Measurements from ENCODE around the gene EPM2AIP1.
A peak's percentile ranks its signal among the peaks of the same experiment; 100 is the strongest.
"Not testable (repeated sequence)": the region's sequence is repeated elsewhere in the genome, so short reads cannot be mapped to it uniquely, and the experiment has no call there.

Gene EPM2AIP1

DNA sequence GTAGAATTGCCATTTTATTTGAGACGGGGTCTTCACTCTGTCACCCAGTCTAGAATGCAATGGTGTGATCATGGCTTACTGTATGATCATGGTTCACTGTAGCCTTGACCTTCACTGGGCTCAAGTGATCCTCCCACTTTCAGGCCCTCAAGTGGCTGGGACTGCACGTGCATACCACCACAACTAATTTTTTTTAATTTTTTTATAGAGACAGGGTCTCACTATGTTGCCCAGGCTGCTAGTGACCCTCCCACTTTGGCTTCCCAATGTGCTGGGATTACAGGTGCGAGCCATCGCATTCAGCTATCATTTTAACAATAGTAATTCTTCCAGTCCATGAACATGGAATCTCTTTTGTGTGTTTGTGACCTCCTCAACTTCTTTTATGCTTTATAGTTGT lies 11.9 kb downstream of the EPM2AIP1 start:
- H3K36me3 Mint-ChIP-seq: peaks cover 42% of the 10 kb centered on the region
- H3K27me3 Mint-ChIP-seq: no peaks in the 10 kb centered on the region
- DNase-seq (ENCODE audit: low spot score in 2 of 2) (no peak), ATAC-seq (ENCODE audit: low read depth) (no peak)
- H3K4me1 Mint-ChIP-seq: peaks cover 2% of the 10 kb centered on the region
- no peak overlapping the region for H3K4me3 Mint-ChIP-seq
- H3K9me3 Mint-ChIP-seq: peaks cover 6% of the 10 kb centered on the region
- no peak overlapping the region for H3K27ac Mint-ChIP-seq

DNA sequence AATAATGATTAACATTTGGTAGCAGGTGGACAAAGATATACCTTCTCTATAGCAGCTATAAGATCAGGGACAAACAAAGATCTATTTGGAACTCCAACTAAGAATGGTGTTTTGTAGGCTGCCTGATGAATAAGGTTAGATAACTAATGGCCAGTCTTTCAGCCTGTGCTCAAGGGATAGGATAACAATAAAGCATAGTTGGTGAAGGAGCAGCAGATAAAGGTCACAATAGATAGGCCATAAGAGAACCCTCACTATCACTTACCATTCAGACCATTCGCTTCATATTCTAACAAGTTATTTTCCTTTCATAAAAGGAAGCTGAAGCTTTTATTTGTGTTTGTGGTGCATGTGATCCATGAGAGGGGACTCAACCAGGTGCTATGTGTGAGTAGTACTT lies 19.8 kb downstream of the EPM2AIP1 start:
- ATAC-seq (ENCODE audit: low read depth) (no peak), DNase-seq (ENCODE audit: low spot score in 2 of 2) (no peak)
- H3K27ac Mint-ChIP-seq: no peak overlapping the region
- H3K36me3 Mint-ChIP-seq: peaks cover 13% of the 10 kb centered on the region
- peaks cover 12% of the 10 kb centered on the region for H3K4me1 Mint-ChIP-seq
- H3K27me3 Mint-ChIP-seq: no peaks in the 10 kb centered on the region
- no peak overlapping the region for H3K4me3 Mint-ChIP-seq
- no peaks in the 10 kb centered on the region for H3K9me3 Mint-ChIP-seq

DNA sequence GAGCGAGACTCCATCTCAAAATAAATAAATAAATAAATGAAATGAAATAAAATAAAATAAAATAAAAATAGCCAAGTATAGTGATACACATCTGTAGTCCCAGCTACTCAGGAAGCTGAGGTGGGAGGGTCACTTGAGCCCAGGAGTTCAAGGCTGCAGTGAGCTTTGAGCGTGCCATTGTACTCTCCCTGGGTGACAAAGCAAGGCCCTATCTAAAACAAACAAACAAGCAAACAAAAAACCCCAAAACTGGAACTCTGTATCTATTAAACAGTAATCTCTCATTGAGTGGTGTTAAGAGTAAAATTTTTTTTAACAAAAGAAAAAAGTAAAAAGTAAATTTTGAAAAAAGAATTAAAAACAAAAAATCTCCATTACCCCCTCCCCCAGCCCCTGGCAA lies 20.8 kb downstream of the EPM2AIP1 start:
- Mint-ChIP-seq H3K9me3 (no peaks in the 10 kb centered on the region), H3K4me3 (no peak overlapping the region), H3K36me3 (peaks cover 11% of the 10 kb centered on the region), H3K4me1 (peaks cover 12% of the 10 kb centered on the region), H3K27ac (no peak overlapping the region), H3K27me3 (no peaks in the 10 kb centered on the region)
- ATAC-seq (ENCODE audit: low read depth): no peak
- no peak for DNase-seq (ENCODE audit: low spot score in 2 of 2)

DNA sequence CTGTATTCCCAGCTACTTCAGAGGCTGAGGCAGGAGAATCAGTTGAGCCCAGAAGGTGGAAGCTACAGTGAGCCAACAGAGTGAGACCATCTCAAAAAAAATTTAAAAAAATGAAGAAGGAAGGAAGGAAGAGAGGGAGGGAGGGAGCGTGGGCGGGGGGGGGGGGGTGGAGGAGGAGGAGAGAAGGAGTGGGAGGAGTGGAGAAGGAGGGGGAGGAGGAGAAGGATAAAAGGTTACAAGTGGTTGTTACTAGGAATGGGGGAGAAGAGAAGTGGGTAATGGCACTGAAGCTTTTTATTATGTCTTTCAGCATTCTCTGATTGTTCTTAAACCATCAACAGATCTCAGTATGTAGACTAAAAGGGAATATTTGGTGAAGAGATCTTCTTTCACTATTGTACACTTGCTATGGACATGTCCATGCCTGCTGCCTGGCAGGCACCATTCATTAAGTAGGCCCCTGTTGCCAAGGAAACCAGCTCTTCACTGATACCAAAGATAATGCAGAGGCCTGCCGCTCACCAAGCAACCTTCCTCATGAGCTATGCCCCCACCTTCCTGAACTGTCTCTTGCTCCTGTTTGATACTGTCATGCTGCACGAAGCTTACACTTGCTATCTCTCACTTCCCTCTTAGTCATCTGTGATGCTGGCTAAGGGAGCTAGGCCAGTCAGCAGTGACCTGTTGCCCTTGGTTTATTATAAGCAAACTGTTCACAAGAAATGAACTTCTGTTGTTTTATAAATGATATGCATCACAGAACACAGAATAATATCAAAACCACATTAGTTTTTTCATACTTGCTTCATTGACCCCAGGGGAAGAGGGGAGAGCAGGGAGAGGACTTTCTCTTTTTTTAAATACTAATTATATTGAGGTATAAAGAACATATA lies 23.1 kb downstream of the EPM2AIP1 start:
- H3K4me1 Mint-ChIP-seq: peaks cover 20% of the 10 kb centered on the region
- DNase-seq (ENCODE audit: low spot score in 2 of 2) (peak; percentile 43 to 68), ATAC-seq (ENCODE audit: low read depth) (peak; percentile 98)
- peaks cover 3% of the 10 kb centered on the region for H3K36me3 Mint-ChIP-seq
- no peaks in the 10 kb centered on the region for H3K27me3 Mint-ChIP-seq
- no peaks in the 10 kb centered on the region for H3K9me3 Mint-ChIP-seq
- no peak overlapping the region for H3K4me3 Mint-ChIP-seq
- peak overlapping the region; percentile 94 for H3K27ac Mint-ChIP-seq

DNA sequence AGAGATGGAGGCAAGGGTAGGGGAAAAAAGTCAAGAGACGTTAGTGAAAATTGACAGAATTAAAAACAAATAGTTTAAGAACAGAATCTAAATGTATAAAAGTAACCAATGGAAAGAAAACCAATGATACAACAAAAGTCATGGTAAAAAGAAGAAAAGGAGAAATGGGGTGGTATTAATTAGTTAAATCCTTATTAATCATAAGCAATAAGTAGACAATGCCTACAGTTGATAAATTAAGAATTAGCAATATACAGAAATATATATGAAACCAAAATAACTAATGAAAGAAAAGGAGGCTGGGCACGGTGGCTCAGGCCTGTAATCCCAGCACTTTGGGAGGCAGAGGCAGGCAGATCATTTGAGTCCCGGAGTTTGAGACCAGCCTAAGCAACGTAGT lies 23.8 kb downstream of the EPM2AIP1 start:
- Mint-ChIP-seq H3K27ac (peak overlapping the region; percentile 94), H3K9me3 (no peaks in the 10 kb centered on the region), H3K4me1 (peaks cover 25% of the 10 kb centered on the region), H3K27me3 (no peaks in the 10 kb centered on the region), H3K36me3 (peaks cover 2% of the 10 kb centered on the region), H3K4me3 (no peak overlapping the region)
- ATAC-seq (ENCODE audit: low read depth) (no peak), DNase-seq (ENCODE audit: low spot score in 2 of 2) (no peak)

DNA sequence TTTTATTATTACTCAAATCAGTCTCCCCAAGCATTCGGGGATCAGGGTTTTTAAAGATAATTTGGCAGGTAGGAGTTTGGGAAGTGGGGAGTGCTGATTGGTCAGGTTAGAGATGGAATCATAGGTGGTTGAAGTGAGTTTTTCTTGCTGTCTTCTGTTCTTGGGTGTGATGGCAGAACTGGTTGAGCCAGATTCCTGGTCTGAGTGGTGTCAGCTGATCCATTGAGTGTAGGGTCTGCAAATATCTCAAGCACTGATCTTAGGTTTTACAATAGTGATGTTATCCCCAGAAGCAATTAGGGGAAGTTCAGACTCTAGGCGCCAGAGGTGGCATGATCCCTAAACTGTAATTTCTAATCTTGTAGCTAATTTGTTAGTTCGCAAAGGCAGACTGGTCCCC lies 27.5 kb downstream of the EPM2AIP1 start:
- no peak for ATAC-seq (ENCODE audit: low read depth)
- H3K9me3 Mint-ChIP-seq: no peaks in the 10 kb centered on the region
- peaks cover 25% of the 10 kb centered on the region for H3K4me1 Mint-ChIP-seq
- peak overlapping the region; percentile 53 for H3K27ac Mint-ChIP-seq
- H3K4me3 Mint-ChIP-seq: no peak overlapping the region
- no peak for DNase-seq (ENCODE audit: low spot score in 2 of 2)
- no peaks in the 10 kb centered on the region for H3K36me3 Mint-ChIP-seq
- no peaks in the 10 kb centered on the region for H3K27me3 Mint-ChIP-seq

DNA sequence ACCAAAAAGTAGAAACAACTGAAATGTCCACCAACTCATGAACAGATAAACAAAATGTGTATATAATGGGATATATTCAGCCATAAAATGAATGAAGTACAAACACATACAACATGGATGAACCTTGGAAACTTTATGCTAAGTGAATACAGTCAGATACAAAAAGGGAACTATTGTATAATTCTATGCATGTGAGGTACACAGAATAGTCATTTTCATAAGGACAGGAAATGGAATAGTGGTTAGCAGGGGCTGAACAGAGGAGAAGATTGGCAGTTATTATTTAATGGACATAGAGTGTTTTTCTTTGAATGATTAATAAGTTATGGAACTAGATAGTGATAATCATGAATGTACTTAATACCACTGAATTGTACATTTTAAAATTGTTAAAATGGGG lies 28.1 kb downstream of the EPM2AIP1 start:
- peak overlapping the region; percentile 53 for H3K27ac Mint-ChIP-seq
- DNase-seq (ENCODE audit: low spot score in 2 of 2) (no peak), ATAC-seq (ENCODE audit: low read depth) (peak; percentile 77)
- no peaks in the 10 kb centered on the region for H3K36me3 Mint-ChIP-seq
- H3K4me1 Mint-ChIP-seq: peaks cover 21% of the 10 kb centered on the region
- H3K4me3 Mint-ChIP-seq: peak overlapping the region; percentile 0
- H3K9me3 Mint-ChIP-seq: no peaks in the 10 kb centered on the region
- H3K27me3 Mint-ChIP-seq: no peaks in the 10 kb centered on the region

DNA sequence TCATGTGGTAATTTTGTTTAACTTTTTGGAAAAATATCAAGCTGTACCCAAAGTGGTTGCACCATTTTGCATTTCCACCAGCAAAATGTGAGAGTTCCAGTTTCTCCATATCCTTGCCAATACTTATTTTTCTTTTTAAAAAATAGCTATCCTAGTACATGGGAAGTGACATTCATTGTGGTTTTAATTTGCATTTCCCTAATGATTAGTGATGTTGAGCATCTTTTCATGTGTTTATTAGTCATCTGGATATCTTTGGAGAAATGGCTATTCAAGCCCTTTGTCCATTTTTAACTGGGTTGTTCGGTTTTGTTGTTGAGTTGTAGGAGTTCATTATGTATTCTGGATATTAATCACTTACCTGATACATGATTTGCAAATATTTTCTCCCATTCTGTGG lies 28.6 kb downstream of the EPM2AIP1 start:
- H3K4me1 Mint-ChIP-seq: peaks cover 17% of the 10 kb centered on the region
- H3K9me3 Mint-ChIP-seq: no peaks in the 10 kb centered on the region
- H3K27me3 Mint-ChIP-seq: no peaks in the 10 kb centered on the region
- no peaks in the 10 kb centered on the region for H3K36me3 Mint-ChIP-seq
- no peak overlapping the region for H3K4me3 Mint-ChIP-seq
- H3K27ac Mint-ChIP-seq: peak overlapping the region; percentile 53
- no peak for DNase-seq (ENCODE audit: low spot score in 2 of 2)
- ATAC-seq (ENCODE audit: low read depth): no peak

DNA sequence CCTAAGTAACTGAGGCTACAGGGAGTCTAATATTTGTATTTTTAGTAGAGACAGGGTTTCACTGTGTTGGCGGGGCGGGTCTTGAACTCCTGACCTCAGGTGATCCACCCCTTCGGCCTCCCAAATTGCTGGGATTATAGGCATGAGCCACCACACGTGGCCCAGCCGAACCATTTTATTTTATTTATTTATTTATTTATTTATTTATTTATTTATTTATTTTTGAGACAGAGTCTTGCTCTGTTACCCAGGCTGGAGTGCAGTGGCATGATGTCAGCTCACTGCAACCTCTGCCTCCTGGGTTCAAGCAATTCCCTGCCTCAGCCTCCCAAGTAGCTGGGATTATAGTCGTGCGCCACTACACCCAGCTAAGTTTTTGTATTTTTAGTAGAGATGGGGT lies 29.9 kb downstream of the EPM2AIP1 start:
- ATAC-seq (ENCODE audit: low read depth); H3K27ac Mint-ChIP-seq; H3K27me3 Mint-ChIP-seq; H3K9me3 Mint-ChIP-seq; DNase-seq (ENCODE audit: low spot score in 2 of 2); H3K4me3 Mint-ChIP-seq; H3K36me3 Mint-ChIP-seq: not testable (repeated sequence)
- peaks cover 22% of the 10 kb centered on the region for H3K4me1 Mint-ChIP-seq

DNA sequence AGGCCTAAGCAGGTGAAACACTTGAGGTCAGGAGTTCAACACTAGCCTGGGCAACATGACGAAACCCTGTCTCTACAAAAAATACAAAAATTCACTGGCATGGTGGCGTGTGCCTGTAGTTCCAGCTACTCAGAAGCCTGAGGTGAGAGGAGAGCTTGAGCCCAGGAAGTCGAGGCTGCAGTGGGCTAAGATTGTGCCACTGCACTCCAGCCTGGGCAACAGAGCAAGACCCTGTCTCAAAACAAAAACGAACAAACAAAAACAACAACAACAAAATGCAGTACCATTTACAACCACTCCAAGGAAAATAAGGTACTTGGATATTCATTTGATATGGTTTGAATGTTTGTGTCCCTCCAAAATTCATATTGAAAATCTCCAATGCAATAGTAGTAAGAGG lies 32.4 kb downstream of the EPM2AIP1 start:
- H3K27me3 Mint-ChIP-seq: no peaks in the 10 kb centered on the region
- no peak overlapping the region for H3K4me3 Mint-ChIP-seq
- no peaks in the 10 kb centered on the region for H3K9me3 Mint-ChIP-seq
- DNase-seq (ENCODE audit: low spot score in 2 of 2) (no peak), ATAC-seq (ENCODE audit: low read depth) (no peak)
- no peak overlapping the region for H3K27ac Mint-ChIP-seq
- H3K4me1 Mint-ChIP-seq: peaks cover 31% of the 10 kb centered on the region
- H3K36me3 Mint-ChIP-seq: no peaks in the 10 kb centered on the region

DNA sequence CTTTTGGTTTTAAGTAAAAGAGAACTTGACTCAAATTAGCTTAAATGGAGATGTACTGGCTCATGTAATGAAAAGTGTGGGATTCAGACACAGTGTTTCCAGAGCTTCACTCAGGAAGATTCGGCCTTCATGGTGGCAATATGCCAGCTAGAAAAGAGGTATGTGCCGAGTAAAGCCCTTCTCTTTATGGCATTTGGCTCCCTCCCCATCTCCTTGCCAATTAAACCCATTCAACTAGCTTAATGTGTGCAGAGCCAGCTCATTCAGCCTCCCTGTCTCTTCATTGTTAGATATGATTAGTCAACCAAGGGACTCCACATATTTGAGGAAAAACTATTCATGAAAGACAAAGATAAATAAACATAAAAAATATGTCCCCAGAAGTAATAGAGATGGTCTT lies 33.1 kb downstream of the EPM2AIP1 start:
- Mint-ChIP-seq H3K9me3 (no peaks in the 10 kb centered on the region), H3K4me1 (peaks cover 27% of the 10 kb centered on the region), H3K36me3 (no peaks in the 10 kb centered on the region), H3K27me3 (no peaks in the 10 kb centered on the region), H3K4me3 (no peak overlapping the region), H3K27ac (no peak overlapping the region)
- DNase-seq (ENCODE audit: low spot score in 2 of 2) (no peak), ATAC-seq (ENCODE audit: low read depth) (no peak)

DNA sequence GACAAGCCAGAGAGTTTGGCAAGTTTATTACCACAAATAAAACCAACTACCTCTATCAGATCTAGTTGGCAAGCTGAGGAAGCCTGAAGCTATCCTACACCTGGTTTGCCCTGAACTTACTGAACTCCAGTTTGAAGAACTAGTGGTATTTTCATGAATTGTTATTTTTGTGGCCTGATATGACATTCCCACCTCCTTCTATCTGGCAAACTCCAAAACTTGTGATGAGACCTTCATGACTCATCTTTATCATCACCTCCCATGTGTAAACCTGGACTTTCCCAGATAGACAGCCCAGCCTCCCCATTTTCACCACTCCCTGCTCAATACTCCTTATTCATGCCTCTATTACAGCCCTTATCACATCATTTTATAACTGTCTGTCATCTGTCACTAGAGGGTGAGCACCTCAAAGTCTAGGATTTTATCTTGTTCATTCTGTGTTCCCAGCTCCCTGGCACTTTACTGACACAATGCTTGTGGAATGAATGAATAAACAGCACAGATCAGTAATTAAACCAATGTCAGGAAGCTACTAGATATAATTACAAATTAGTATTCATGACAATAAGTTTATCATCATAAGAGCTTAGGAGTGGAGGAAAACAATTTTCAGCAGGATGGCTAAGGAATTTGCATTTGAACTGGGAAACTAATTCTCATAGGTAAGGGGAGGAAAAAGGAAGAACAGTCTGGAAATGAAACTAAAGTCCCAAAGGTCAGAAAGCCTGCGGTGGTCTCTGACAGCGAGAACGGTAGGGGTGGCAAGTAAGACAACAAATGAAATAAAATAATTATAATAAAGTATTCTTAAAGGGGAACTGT lies 34.9 kb downstream of the EPM2AIP1 start:
- Mint-ChIP-seq H3K4me3 (no peak overlapping the region), H3K4me1 (peaks cover 22% of the 10 kb centered on the region), H3K36me3 (no peaks in the 10 kb centered on the region), H3K27me3 (no peaks in the 10 kb centered on the region), H3K27ac (peak overlapping the region; percentile 85), H3K9me3 (no peaks in the 10 kb centered on the region)
- DNase-seq (ENCODE audit: low spot score in 2 of 2): no peak
- ATAC-seq (ENCODE audit: low read depth): no peak

DNA sequence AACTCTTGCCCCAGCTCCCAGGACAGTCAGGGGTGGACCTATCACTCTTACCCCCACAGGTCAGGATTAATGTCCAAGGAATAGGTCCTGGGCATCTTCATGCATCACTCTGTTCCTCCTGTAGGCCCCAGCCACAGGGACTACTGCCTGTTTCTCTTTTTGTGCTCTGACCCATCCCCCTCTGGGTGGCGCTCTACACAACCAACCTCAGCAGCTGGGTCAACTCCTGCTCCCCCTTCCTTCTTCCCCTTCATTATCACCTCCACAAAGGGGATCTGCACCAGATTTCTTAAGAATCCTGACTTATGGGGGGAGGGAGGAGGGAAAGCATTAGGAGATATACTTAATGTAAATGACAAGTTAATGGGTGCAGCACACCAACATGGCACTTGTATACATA lies 35.9 kb downstream of the EPM2AIP1 start:
- H3K27ac Mint-ChIP-seq: peak overlapping the region; percentile 31
- ATAC-seq (ENCODE audit: low read depth): no peak
- peaks cover 22% of the 10 kb centered on the region for H3K4me1 Mint-ChIP-seq
- H3K9me3 Mint-ChIP-seq: no peaks in the 10 kb centered on the region
- no peak for DNase-seq (ENCODE audit: low spot score in 2 of 2)
- H3K27me3 Mint-ChIP-seq: no peaks in the 10 kb centered on the region
- no peaks in the 10 kb centered on the region for H3K36me3 Mint-ChIP-seq
- H3K4me3 Mint-ChIP-seq: no peak overlapping the region

DNA sequence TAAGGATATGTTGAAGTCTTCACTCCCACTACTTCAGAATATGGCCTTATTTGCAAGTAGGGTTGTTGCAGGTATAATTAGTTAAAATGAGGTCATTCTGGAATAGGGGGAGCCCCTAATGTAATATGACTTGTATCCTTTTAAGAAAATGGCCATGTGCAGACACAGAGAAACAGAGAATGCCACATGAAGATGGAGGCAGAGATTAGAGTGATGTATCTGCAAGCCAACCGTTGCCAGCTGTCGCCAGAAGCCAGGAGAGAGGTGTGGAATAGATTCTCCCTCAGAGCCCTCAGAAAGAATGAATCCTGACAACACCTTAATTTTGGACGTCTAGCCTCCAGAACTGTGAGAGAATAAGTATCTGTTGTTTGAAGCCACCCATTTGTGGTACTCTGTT lies 36.8 kb downstream of the EPM2AIP1 start:
- Mint-ChIP-seq H3K27me3 (no peaks in the 10 kb centered on the region), H3K36me3 (no peaks in the 10 kb centered on the region), H3K4me1 (peaks cover 22% of the 10 kb centered on the region), H3K27ac (no peak overlapping the region), H3K4me3 (no peak overlapping the region), H3K9me3 (no peaks in the 10 kb centered on the region)
- ATAC-seq (ENCODE audit: low read depth) (no peak), DNase-seq (ENCODE audit: low spot score in 2 of 2) (no peak)
